Fibroblast of lung (primary cell): Measurements from ENCODE around the gene COL6A2. TPM values are rescaled to one million over a fixed set of nuclear protein-coding genes. Genes with fewer than 3 reads are reported as not detected.

ENCODE experiments used
- DNase-seq, 2 donors: peaks; one replicate each; pipeline versions ENCODE4 v3.0.0 to v3.0.0-alpha.2; 2010; ENCODE audit warnings: low read depth in 2 of 2
- H2AFZ ChIP-seq: 2 replicates; pipeline ENCODE4 v1.5.1; 2012; ENCODE audit warnings: low read length, control low read depth, inconsistent platforms
- H3K27ac ChIP-seq: 2 replicates; pipeline ENCODE4 v1.5.1; 2011; ENCODE audit warnings: low read length, control low read depth; ENCODE audit not compliant: insufficient read depth
- H3K27me3 ChIP-seq: 2 replicates; pipeline ENCODE4 v1.5.1; 2011; ENCODE audit warnings: mild to moderate bottlenecking, low read length; ENCODE audit not compliant: control insufficient read depth, insufficient read depth
- H3K36me3 ChIP-seq: 2 replicates; pipeline ENCODE4 v1.5.1; 2011; ENCODE audit warnings: low read length; ENCODE audit not compliant: control insufficient read depth, insufficient read depth
- H3K4me1 ChIP-seq: 2 replicates; pipeline ENCODE4 v1.5.1; 2011; ENCODE audit warnings: low read length; ENCODE audit not compliant: control insufficient read depth, insufficient read depth; ENCODE audit errors: extremely low read depth
- H3K4me2 ChIP-seq: 2 replicates; pipeline ENCODE4 v1.5.1; 2011; ENCODE audit warnings: low read length, control low read depth; ENCODE audit not compliant: insufficient read depth; ENCODE audit errors: extremely low read depth
- H3K4me3 ChIP-seq, 4 experiments: fragments of 200-600 bp in 1 of 4; sonication (generic) in 1 of 4; replicated peaks in 1 of 4; 2 replicates each; pipeline ENCODE4 v1.5.1; 2011 to 2016; ENCODE audit warnings: low read length in 4 of 4, low read depth in 3 of 4, mild to moderate bottlenecking in 3 of 4, control low read depth in 2 of 4, inconsistent platforms in 1 of 4, mixed read lengths in 1 of 4; ENCODE audit not compliant: insufficient read depth in 1 of 4; ENCODE audit errors: control extremely low read depth in 1 of 4
- H3K79me2 ChIP-seq: 2 replicates; pipeline ENCODE4 v1.5.1; 2012; ENCODE audit warnings: mild to moderate bottlenecking, low read length, inconsistent platforms; ENCODE audit not compliant: control insufficient read depth, insufficient read depth
- H3K9ac ChIP-seq: 2 replicates; pipeline ENCODE4 v1.5.1; 2011; ENCODE audit warnings: mild to moderate bottlenecking, low read length, control low read depth; ENCODE audit not compliant: insufficient read depth
- H3K9me3 ChIP-seq: 2 replicates; pipeline ENCODE4 v1.5.1; 2012; ENCODE audit warnings: low read depth, low read length; ENCODE audit not compliant: control insufficient read depth, insufficient read depth
- H4K20me1 ChIP-seq: 2 replicates; pipeline ENCODE4 v1.5.1; 2011; ENCODE audit warnings: low read length; ENCODE audit not compliant: control insufficient read depth, insufficient read depth; ENCODE audit errors: extremely low read depth
- CTCF ChIP-seq, 2 donors: IDR thresholded peaks in 1 of 2; conservative IDR thresholded peaks in 1 of 2; 1 replicate in 1 of 2; 2 replicates in 1 of 2; pipeline ENCODE4 v1.5.1; 2011 to 2012; ENCODE audit warnings: low read length in 2 of 2, control low read depth in 1 of 2, inconsistent platforms in 1 of 2, low read depth in 1 of 2, mild to moderate bottlenecking in 1 of 2
- EZH2 ChIP-seq: IDR thresholded peaks from 2 replicates; pipeline ENCODE4 v1.5.1; 2012; ENCODE audit warnings: low read length, control low read depth, mild to moderate bottlenecking; ENCODE audit errors: missing control alignments
- polyA plus RNA-seq, 2 donors: library from polyadenylated mRNA; depleted of rRNA in 1 of 2; stranded (reverse) in 1 of 2; unstranded in 1 of 2; fragments of >200 nt; gene quantifications; 2 replicates each; pipeline ENCODE4 v1.2.1, GENCODE V29; 2011 to 2012; ENCODE audit warnings: missing spikeins in 1 of 2
- total RNA-seq: library from RNA; depleted of rRNA; stranded (reverse); fragments of >200 nt; gene quantifications from 2 replicates; pipeline ENCODE4 v1.2.1, GENCODE V29; 2014

Gene COL6A2
- total and polyA plus RNA-seq, 2 donors (not counting 1 experiment from before 2014, with no cell fraction given) = 702 to 782 TPM

- peak overlapping the region; percentile 94 for H3K27ac ChIP-seq
- no peak overlapping the region for H3K4me3 ChIP-seq
- H2AFZ ChIP-seq = no peak overlapping the region
- H4K20me1 ChIP-seq = no peaks in the 10 kb centered on the region
- peak overlapping the region; percentile 64 for H3K9ac ChIP-seq
- H3K79me2 ChIP-seq = no peaks in the 10 kb centered on the region
- TF ChIP-seq EZH2 (no peak), CTCF (conservative IDR thresholded peaks at IDR 0.05 in 1 of 2, IDR thresholded peaks at IDR 0.05 in 1 of 2; ENCODE audit: low read depth in 1 of 2, low read length in 2 of 2) (no peak)
- H3K4me1 ChIP-seq = peaks cover 29% of the 10 kb centered on the region
- H3K36me3 ChIP-seq = no peaks in the 10 kb centered on the region
- no peaks in the 10 kb centered on the region for H3K9me3 ChIP-seq
- H3K4me2 ChIP-seq = peak overlapping the region; percentile 47
- no peaks in the 10 kb centered on the region for H3K27me3 ChIP-seq
- DNase-seq = no peak
Observed at GRCh38 chr21:46049890-46050667, 47.8 kb upstream of the COL6A2 start.

GRCh38 chr21:46050668-46051378 lies 47.1 kb upstream of the COL6A2 start:
- no peak overlapping the region for H3K4me3 ChIP-seq
- no peaks in the 10 kb centered on the region for H4K20me1 ChIP-seq
- no peak overlapping the region for H3K4me2 ChIP-seq
- TF ChIP-seq CTCF (conservative IDR thresholded peaks at IDR 0.05 in 1 of 2, IDR thresholded peaks at IDR 0.05 in 1 of 2; ENCODE audit: low read depth in 1 of 2, low read length in 2 of 2) (no peak), EZH2 (no peak)
- no peaks in the 10 kb centered on the region for H3K36me3 ChIP-seq
- no peaks in the 10 kb centered on the region for H3K27me3 ChIP-seq
- no peaks in the 10 kb centered on the region for H3K79me2 ChIP-seq
- no peaks in the 10 kb centered on the region for H3K9me3 ChIP-seq
- peak overlapping the region; percentile 94 for H3K27ac ChIP-seq
- no peak overlapping the region for H3K9ac ChIP-seq
- H3K4me1 ChIP-seq = peaks cover 37% of the 10 kb centered on the region
- H2AFZ ChIP-seq = no peak overlapping the region
- no peak for DNase-seq

DNA sequence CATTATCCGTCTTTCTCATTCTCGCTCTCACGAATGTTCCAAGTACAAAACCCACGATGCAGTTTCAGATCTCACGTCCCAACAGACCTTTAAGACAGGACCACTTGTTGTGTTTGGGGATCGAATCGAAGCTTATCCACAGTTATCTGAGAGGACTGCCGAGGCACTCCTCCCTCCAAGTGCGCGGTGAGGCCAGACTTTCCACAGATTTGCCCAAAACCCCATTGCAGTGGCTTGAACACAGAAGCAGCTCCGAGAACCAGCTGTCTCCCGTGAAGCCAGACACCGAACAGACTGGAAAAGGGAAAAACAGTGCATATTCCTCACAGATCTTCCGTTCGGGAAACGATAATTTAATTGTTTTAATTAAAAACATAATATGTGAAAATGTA lies 46.5 kb upstream of the COL6A2 start:
- no peak overlapping the region for H3K4me2 ChIP-seq
- H3K4me3 ChIP-seq = no peak overlapping the region
- no peaks in the 10 kb centered on the region for H3K79me2 ChIP-seq
- H4K20me1 ChIP-seq = no peaks in the 10 kb centered on the region
- DNase-seq = no peak
- no peak overlapping the region for H3K9ac ChIP-seq
- no peaks in the 10 kb centered on the region for H3K9me3 ChIP-seq
- no peaks in the 10 kb centered on the region for H3K27me3 ChIP-seq
- H3K36me3 ChIP-seq = no peaks in the 10 kb centered on the region
- H2AFZ ChIP-seq = no peak overlapping the region
- no peak overlapping the region for H3K27ac ChIP-seq
- TF ChIP-seq EZH2 = no peak
- no peak for TF ChIP-seq CTCF (conservative IDR thresholded peaks at IDR 0.05 in 1 of 2, IDR thresholded peaks at IDR 0.05 in 1 of 2; ENCODE audit: low read depth in 1 of 2, low read length in 2 of 2)
- peaks cover 42% of the 10 kb centered on the region for H3K4me1 ChIP-seq
